ENCODE results near the gene DLX6.

DLX6 gene

GRCh38 chr7:97011536-97012364 lies 6.4 kb downstream of the DLX6 start:
- DNase-seq, result no peak

- DNase-seq, result no peak
Observed at GRCh38 chr7:97012365-97013133, 7.2 kb downstream of the DLX6 start.

- no peak for DNase-seq
Observed at GRCh38 chr7:97013134-97013844, 7.9 kb downstream of the DLX6 start.

GRCh38 chr7:97013845-97014134 lies 8.4 kb downstream of the DLX6 start:
- DNase-seq, result no peak

GRCh38 chr7:97014145-97014750 lies 8.9 kb downstream of the DLX6 start:
- DNase-seq, result no peak

- DNase-seq, result no peak
Observed at GRCh38 chr7:97015279-97015678, 9.9 kb downstream of the DLX6 start.

- DNase-seq, result no peak
Observed at GRCh38 chr7:97015756-97016380, 10.5 kb downstream of the DLX6 start.

GRCh38 chr7:97016381-97017191 lies 11.2 kb downstream of the DLX6 start:
- no peak for DNase-seq

GRCh38 chr7:97017192-97018125 lies 12.1 kb downstream of the DLX6 start:
- no peak for DNase-seq

- DNase-seq, result no peak
Observed at GRCh38 chr7:97018126-97018601, 12.8 kb downstream of the DLX6 start.

GRCh38 chr7:97018791-97019531 lies 13.6 kb downstream of the DLX6 start:
- no peak for DNase-seq

- DNase-seq, result no peak
Observed at GRCh38 chr7:97019710-97020225, 14.4 kb downstream of the DLX6 start.

- DNase-seq, result no peak
Observed at GRCh38 chr7:97020601-97020995, 15.2 kb downstream of the DLX6 start.

- no peak for DNase-seq
Observed at GRCh38 chr7:97020996-97021746, 15.8 kb downstream of the DLX6 start.

GRCh38 chr7:97021747-97022490 lies 16.6 kb downstream of the DLX6 start:
- DNase-seq, result no peak

- no peak for DNase-seq
Observed at GRCh38 chr7:97022491-97023306, 17.3 kb downstream of the DLX6 start.

Measured in cerebellar nuclear complex (tissue), 1 donor.